IMR-90 (cell line): ENCODE measurements around the gene IBA57. TPM values are rescaled to one million over a fixed set of nuclear protein-coding genes. Genes with fewer than 3 reads are reported as not detected.

ENCODE experiments used
- CTCF ChIP-seq: conservative IDR thresholded peaks from 2 replicates; pipeline ENCODE4 v1.5.1; 2012; ENCODE audit warnings: mild to moderate bottlenecking, low read depth, low read length, improper control_type of control experiment
- polyA plus RNA-seq, 3 experiments: library from polyadenylated mRNA; depleted of rRNA; stranded (reverse); fragments of >200 nt; gene quantifications; 2 replicates each; pipeline ENCODE4 v1.2.3, GENCODE V29; 2012; ENCODE audit warnings: low replicate concordance in 1 of 3
- total RNA-seq: library from RNA; depleted of rRNA; stranded (reverse); fragments of >200 nt; gene quantifications from 2 replicates; pipeline ENCODE4 v1.2.3, GENCODE V29; 2012

IBA57 gene
- total and polyA plus RNA-seq, 2 of the 4 experiments (the other 2 are of a cell fraction) = 2.0 to 2.6 TPM

DNA sequence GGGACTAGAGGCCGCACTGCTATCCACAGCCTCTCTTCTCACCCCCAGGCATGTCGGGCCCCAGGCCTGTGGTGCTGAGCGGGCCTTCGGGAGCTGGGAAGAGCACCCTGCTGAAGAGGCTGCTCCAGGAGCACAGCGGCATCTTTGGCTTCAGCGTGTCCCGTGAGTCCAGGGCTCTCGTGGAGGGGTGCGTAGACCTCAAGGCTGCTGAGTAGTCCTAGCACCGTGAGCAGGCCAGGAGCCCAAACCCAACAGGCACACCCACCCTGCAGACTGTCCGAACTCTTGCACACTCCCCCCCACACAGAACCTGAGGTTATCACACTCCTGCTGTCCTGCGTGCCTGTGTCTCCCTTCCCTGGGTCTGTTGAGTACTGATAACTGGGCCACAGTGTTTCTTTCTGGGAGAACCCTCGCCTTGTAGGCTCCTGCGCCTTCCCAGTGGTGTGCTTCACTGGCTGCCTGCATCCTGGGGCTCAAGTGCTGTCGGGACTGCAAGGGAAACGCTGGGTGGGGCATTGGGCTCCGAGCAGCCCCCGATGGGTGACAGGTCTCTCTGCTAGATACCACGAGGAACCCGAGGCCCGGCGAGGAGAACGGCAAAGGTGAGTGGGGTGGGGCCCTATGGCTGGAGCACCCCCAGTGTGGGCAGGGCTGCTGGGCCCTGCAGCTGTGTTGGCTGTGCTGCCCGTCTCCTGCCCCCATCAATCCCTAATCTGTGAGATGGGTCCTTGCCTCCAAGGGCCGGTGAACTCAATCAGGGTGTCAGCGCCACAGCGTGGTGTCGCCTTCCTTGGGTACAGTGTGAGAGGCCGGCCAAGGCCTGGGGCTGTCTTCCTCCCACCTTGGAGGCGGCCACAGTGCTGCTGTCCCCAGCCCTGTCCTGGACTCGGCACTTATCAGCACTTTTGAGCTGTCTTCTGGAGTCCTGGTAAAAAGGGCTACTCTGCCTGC lies 19.9 kb upstream of the IBA57 start (continued):
- TF ChIP-seq CTCF = no peak
